GM23248 (cell line): ENCODE measurements around the gene SELENOO.

Experiments
- EZH2 ChIP-seq: fragments of 200-600 bp; sonication (generic); IDR thresholded peaks from 2 replicates; pipeline ENCODE4 v1.6.1; 2018; ENCODE audit warnings: antibody characterized with exemption, mild to moderate bottlenecking; ENCODE audit not compliant: insufficient read depth, poor library complexity, severe bottlenecking
- EZH2phosphoT487 ChIP-seq: fragments of 200-600 bp; sonication (generic); IDR thresholded peaks from 2 replicates; pipeline ENCODE4 v1.6.1; 2018; ENCODE audit warnings: antibody characterized with exemption, moderate library complexity, mild to moderate bottlenecking, low read depth; ENCODE audit not compliant: insufficient read depth

GRCh38 chr22:50229370-50229769 is 28.6 kb downstream of the SELENOO start:
- no peak for TF ChIP-seq EZH2
- no peak for TF ChIP-seq EZH2phosphoT487
